Measurements from ENCODE around the gene KLHL25.

KLHL25 gene

DNA sequence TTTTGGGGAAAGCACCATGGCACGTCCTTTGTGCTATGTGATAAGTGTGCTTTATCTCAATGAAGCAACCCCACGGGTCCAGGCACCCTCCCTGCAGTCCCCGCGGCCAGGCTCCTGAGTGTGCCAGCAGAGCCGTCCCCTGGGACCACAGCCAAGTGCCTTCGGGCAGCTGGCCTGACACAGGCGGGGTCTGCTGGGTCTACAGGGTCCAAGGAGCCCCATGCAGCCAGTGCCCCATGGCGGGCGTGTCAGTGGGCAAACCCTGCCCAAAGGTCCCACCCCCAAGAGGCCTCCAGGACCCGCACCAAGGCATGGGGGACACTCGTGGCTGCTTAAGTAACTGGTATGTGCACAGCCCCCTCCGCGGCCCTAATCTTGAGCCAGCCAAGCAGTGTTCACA lies 35.3 kb downstream of the KLHL25 start:
- no peak for DNase-seq (ENCODE audit: low spot score)

DNA sequence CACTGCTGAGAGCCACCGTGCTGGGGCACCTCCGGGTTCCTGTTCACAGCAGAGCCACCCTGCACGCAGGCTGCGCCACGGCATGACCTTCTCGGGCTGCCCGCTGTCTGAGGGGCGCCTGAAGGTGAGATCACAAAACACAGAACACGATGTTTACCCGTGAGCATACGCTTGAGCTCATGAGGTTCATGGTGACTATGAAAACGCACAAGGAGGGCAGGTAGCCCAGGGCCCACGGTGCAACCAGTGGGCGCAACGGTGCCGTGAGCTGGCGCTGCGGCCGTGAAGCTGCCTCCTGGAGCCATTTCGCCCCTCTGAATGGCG lies 36.1 kb downstream of the KLHL25 start:
- DNase-seq (ENCODE audit: low spot score): no peak

DNA sequence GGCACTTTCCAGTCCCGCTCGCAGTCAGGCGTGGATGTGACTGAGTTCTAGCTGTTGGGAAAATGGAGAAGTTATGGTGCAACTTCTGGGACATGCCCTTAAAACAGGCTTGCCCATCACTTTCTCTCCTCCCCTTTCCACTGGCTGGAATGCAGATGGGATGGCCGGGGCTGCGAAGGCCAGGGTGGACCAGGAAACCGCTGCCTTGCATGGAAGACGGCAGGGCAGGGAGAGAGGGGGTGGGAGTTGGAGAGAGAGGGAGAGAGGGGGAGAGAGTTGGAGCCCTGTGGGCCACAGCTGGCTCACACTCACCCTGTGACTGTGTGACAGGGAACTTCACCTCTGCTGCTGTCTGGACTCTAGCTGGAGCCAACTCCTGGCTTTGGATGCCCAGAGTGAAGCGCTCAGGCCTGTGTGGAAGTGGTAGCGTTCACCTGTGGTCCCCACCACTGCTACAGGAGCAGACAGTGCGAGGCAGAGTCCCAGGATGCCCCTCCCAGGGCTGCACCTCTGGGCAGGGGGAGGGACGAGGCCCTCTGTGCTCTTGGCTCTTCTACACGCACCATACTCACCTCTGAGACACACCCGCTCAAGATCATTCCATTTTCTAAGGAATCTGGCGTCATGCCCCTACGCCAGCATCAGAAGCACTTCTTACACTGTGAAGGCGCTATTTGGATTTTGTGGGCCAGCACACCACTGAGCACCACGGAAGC lies 36.6 kb downstream of the KLHL25 start:
- no peak for DNase-seq (ENCODE audit: low spot score)

DNA sequence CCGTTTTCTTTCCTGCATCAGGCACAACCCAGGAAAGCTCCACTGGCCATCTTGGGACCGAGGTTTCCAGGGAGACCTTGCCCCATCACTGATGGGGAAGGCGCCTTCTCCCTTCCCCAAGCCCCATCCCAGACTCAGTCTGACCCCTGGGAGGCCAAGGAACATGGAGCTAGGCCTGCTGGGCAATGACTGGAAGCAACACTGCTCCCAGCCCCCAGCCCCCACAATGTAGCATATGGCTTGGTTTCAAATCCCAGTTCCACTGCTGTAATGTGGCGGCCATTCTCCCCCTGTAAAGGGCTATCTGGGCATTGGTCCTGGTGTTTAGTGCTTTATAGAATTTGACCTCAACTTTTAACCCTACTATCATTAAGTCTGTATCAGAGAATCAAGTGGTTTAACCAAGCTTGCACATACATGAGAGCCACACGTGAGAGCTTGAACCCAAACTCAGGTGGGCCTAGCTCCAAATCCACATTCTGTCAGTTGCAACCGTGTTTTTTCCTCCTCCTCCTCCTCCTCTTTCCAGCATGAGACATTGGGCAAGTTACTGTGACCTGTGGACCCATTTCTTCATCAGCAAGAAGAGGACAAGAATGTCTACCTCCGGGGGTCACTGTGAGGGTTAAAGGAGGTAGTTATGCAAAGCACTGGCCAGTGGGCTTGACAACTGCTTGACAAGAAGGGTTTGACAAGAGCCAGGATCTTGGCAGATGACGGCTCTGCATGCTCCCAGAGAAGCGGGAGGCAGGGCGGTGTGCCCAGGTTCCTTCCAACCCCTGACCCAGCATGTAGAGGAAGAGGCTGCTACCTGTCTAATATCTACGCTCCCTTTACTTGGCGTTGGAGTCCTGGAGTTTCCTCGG lies 37.4 kb downstream of the KLHL25 start:
- no peak for DNase-seq (ENCODE audit: low spot score)

DNA sequence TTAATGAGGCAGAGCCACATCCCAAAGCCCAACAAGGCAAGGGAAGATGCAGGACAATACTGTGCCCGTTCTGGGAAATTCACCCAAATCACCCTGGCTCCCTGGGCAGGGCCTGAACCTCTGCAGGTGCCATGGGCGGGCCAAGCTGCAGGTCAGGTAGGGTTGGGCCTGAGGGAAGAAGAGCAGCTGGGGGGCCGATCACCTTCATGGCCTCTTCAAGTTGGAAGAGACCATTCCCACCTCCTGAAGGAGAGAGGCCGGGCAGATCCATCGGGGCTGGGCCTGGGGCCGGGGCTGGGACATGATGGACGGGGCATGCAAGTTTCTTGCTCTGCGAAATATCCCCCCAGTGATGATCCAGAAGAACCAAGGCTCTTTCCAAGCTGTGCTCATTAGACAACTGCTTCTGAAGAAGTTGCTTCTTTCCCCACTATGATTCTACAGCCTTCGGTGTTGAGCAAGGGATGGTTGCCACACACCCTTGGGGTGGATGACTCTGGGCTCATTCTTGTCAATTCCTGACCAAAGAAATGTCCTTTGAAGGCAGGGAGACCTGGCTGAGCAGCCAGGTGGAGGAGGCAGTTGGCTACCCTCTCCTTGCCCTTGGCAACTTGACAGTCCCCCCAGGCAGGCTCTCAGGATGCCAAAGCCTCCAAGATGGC lies 38.2 kb downstream of the KLHL25 start:
- DNase-seq (ENCODE audit: low spot score): no peak

DNA sequence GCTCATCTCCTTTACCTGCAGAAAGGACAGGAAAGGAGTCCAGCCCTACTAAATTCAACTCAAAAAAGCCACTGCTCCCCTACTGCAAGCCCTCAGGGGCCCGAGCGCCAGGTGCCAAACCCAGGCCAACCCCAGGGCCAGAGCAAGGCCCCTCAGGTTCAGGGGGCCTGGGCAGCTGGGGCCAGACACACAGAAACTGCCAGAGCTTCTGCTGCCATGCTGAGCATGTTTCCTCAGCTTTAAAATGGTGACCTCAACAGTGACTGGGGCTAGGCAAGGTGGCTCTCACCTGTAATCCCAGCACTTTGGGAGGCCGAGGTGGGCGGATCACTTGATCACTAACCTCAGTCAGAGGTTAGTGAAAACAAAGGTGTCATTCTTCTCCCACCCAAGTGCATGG lies 38.8 kb downstream of the KLHL25 start:
- DNase-seq (ENCODE audit: low spot score): no peak

DNA sequence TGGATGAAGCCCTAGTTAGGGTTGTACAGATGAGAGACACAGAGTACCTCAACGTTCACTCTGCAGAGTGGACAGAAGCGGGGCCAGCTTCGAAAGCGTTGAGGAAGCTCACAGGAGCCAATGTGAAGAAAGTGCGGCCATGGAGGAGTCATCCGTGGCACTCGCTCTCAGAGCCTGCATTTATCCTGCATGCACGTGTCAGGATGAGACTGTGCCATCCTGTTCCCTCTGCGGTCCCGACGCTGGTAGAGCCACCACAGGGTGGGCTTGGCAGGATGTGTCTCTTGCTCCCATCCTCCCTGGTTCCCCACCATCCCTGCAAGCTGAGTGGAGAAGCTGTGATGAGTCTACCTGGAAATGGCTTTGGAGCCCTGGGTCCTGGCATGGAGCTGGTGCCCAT lies 39.3 kb downstream of the KLHL25 start:
- no peak for DNase-seq (ENCODE audit: low spot score)

DNA sequence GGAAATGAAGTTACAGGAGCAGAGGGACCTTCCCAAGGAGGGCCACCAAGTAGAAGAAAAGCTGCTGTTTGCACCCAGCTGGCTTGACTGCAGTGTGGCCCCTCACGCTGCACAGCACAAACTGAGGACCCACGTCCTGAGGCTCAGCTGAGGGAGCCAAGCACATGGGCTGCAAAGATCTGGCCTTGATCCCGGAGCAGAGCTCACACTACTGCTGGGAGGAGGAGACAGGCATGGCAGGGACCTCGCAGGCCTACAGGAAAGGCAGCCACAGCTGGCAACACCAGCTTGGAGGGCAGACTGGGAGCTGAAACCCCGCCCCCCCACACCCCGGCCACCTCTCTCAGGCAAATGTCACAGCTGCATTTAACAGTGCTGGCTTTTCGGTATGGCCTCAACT lies 39.7 kb downstream of the KLHL25 start:
- no peak for DNase-seq (ENCODE audit: low spot score)

DNA sequence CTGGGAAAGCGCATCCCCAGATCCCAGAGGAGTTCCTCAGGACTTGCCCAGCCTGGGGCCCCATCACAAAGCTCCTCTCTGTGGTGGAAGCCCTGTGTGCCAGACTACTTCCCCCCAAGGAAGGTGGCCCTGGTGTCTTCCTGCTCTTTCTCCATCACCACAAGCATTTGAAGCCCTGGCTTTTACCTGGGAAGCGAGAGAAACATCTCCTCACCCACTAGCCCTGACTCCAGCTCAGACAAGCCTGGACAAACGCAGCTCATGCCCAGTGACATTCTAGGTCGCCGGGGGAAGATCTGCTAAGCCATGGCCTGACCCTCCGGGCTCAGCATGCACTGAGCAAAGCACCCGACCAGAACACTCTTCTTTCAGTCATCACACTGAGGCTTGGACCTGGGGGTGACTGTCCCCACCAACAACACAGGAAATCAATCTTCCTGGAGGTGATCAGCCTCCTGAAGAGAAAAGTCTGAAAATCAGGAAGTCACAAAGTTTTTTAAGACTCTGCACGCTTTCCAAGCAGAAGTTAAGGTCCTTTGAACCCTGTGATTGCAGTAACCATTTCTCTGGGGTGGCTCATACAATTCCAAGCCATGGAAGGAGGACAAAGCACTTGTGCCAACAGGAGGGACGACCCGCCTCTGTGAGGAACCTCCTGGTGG lies 40.8 kb downstream of the KLHL25 start:
- no peak for DNase-seq (ENCODE audit: low spot score)

DNA sequence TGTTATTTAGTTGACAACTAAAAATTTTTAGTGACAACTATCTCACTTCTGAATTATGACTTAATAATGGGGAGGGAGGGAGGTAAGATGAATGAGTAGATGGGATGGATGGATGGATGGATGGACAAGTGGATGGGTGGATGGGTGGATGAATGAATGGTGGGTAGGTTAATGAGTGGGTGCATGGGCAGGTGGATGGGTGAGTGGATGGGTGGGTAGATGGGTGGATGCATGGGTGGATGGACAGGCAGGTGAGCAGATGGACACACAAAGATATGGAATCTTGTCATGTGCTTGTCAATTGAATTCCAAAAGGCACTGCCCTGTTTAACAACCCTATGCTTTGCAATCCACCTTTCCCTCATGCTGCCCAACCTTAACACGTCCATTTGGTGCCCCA lies 41.5 kb downstream of the KLHL25 start:
- DNase-seq (ENCODE audit: low spot score): no peak

DNA sequence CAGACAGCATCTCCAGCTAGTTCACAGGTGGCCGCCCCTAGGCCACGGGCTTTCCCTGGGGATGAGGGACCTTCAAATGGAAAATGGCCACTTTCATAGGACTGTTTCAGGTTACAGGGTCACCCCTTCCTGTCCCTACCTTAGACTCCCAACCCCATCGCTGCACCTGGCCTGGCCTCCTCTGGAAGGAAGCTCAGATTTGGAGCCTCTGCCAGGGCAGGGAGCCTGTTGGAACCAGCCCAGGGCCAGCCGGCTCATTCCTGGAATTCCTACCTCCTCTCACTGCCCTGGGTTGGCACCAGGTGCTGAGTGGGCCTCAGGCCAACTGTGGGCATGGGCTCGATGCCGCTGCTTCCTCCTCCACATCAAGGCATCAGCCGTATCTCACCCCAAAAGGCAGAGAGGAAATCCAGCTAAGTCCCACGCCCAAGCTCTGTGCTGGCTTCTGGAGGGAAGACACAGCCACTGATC lies 42.2 kb downstream of the KLHL25 start:
- no peak for DNase-seq (ENCODE audit: low spot score)

DNA sequence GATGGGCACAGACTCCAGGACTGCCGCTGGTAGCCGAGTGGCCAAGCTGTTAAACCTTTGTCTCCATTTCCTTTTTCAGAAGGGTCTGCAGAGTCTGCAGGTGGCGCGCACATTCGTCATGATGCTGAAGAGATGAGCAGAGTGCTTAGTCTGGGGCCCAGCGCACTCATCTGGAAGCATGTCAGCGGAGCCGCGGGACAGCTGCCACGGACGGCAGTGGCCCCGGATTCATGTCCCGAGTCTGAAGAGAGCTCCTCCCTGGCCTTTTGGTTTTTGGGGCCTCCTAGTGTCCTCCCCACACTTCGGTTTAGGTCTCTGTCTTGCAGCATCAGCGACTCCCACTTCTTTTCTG lies 42.6 kb downstream of the KLHL25 start:
- no peak for DNase-seq (ENCODE audit: low spot score)

DNA sequence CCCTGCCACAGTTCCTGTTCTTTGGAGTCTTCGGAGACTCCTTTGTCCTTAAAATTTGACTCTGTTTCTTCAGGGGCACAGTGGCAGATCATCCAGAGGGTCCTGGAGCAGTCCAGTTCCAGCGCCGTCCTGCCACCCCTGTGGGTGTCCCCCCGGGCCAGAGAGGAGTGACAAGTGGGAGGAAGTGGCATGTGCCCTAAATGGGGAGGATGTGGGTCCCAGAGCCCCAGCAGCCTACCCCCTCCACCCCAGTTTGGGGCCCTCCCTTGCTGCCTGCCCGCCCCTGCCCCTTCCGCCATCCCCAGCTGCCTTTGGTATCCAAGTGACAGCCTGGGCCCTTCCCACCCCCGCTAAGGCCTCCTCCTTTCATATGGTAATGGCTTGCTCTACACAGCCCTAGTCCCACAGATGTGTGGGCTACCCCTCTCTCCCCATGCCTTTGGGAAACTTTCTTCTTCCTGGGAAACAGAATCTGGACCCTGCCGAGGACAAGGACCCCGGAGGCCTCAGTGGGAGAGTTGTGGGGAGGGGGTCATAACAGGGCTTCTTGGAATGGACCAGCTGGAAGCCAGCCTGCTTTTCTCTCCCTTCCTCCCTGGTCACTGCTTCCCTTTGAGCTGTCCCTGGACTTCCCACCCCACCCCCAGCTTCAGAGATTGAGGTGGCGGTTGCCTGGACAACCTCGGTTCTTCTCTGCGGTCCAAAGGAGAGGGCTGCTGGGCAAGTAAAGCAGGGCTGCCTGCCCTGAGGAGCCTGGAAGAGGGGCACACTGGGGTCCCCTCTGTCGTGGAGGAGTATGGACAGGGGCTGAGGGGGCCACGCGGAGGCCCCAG lies 43.2 kb downstream of the KLHL25 start:
- DNase-seq (ENCODE audit: low spot score): no peak

DNA sequence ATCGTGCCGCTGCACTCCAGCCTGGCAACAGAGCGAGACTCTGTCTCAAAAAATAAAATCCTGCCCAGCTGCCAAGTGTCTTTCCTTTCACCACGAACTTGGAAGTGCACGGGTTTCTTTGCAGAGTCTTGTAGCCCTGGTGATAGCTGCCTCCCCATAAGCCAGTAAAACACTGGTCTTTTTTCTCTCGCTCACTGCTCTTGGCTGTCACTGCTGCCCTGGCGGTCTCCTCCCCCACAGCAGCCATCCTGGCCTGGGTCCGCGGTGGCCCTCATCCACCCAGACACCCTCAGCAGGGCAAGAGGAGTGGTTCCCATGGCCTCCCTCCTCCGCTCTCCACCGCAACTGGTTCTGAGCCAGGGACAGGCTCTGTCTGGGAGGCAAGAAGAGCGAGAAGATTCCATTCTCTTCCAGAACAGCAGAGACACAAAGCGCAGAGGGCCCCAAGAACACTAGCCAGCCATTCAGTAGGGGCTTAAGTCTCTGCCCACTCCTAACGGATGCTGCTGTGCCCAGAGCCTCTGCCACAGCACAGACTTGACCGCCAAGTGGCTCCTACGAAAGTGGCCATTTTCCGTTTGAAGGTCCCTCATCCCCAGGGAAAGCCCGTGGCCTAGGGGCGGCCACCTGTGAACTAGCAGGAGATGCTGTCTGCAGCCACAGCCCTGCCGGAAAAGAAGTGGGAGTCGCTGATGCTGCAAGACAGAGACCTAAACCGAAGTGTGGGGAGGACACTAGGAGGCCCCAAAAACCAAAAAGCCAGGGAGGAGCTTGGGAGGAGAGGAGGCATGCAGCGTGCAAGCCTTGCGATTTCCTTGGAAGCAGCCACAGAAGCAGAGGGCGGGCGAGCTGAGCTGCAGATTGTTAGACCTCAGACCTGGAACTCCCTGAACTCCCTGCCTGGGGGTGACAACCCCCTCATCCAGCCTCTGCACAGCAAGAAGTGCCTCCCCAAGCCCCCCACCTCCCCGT lies 44.1 kb downstream of the KLHL25 start:
- DNase-seq (ENCODE audit: low spot score): no peak

DNA sequence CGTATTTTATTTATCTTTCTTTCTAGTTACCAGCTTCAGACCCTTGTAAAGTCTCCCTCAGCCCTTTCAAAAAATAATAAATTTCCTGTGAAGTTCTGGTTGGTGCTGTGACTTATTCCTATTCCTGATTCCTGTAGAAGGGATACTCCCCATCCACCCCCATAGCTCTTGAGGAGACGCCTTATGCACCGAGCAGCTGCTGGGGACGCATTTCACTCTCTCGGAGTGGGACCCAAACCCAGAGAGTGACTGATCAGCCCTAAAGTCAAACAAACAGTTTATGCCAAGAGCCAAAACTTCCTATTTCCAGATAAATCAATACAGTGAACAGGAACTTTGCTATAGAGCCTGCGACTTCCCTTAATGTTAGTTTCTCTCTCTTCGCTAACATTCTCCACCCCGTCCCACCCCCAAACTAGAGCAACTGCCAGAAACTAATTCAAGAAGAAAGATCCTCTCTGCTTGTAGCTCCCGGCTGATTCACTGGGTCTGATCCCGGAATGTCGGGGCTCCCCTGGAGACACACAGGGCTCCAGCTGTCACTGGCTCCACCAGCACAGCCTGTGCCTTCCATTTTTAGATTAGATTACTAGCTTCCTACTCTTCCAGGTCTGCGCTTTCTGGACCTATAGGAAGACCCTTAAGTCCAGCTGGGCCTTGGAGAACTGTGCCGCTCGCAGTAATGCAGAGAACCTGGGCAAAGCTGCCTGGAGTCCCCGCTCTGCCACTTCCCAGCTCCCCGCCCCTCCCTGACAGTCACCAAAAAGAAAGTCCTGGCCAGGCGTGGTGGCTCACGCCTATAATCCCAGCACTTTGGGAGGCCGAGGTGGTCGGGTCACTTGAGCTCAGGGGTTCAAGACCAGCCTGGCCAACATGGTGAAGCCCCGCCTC lies 45.2 kb downstream of the KLHL25 start:
- no peak for DNase-seq (ENCODE audit: low spot score)

DNA sequence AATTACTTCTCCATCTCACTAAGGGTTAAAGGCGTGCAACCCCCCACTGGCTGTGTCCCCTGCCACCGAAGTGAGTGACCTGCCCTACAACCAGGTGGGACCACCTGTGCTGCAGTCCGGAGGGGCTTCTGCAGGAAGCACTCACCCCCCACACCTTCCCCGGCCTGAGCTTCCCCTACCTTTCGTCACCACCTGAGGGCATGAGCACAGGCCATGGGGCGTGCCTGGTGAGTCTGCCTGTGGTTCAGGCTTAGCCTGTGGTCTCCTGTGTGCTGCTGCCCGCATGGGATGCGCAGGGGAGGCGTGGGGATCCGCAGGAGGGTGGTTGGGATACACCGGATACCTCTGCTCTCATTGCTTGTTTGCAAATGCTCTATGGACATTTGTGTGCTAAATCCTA lies 46.0 kb downstream of the KLHL25 start:
- no peak for DNase-seq (ENCODE audit: low spot score)

DNA sequence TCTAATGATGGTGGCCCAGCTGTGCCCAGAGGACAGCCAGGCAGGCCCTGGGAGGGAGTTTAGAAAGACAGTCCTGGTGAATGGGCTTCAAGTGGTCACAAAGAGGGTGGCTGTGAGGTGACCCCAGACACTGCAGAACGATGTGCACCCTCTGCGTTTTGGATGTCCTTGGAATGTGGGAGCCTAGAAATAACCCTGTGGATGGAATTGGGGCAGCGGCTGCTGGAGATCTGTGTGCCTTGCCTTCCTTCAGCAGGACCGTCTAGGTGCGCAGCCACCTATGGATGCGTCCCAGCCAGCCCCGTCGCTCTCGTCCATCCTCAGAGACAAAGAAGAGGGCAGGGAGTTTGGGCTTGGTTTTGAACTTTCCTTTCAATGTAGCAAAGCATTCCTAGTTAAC lies 46.5 kb downstream of the KLHL25 start:
- no peak for DNase-seq (ENCODE audit: low spot score)

DNA sequence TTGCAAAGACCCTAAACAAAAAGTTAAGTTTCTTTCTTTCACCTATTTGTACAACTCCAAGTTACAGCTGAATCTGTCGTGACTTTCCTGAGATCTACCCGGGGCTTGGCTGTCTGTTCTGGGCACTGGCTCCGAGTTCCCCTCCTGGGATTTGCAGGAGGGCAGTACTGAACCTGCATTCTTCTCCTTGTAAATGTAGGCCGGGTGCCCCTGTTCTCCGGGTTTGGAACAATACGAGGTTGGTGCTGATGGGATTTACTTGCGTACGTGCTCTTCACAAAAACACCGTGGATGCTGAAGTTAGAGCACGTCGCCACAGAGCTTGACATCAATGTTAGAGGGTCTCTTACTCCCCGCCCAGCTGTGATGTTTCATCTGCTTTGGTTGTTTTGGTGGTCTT lies 48.1 kb downstream of the KLHL25 start:
- DNase-seq (ENCODE audit: low spot score): no peak

DNA sequence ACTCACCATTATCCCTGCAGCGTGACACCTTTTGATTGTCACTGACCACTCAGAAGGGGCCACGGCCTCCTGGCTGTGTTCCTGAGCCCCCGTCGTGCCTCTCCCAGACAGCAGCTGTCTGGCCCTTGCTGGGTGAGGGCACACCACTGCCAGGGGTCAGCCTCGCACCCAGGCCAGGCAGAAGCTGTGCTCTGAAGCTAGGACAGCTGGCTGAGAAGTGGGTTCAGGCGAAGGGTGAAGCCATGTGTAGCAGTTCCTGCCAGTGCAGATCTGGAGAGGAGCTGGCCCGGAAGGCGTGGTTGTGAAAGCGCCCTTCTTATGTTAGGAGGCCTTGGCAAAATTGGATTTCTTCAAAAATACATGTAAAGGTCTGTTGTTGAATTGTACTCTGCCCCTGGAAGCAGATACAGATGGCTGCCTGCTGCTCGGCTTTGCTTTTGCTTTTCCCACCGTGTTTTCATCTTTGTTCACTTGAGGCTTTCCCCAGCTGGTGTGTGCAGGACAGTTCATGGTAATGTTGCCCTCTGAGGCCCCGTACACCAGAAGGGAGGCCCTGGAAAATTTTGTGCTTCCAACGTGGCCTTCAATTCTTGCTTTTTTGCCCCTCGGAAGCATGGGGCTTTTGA lies 49.1 kb downstream of the KLHL25 start:
- no peak for DNase-seq (ENCODE audit: low spot score)

All from germinal center (tissue), 1 donor.